IMR-90 (cell line): ENCODE results near the gene RAB2B. TPM values are rescaled to one million over a fixed set of nuclear protein-coding genes. Genes with fewer than 3 reads are reported as not detected.

ENCODE experiments used
- ATAC-seq: fragments of 200-7000 bp; cut with Tn5 transposase; 2 replicates; pipeline ENCODE4 v1.9.1; 2020; ENCODE audit warnings: low read depth, mild to moderate bottlenecking, moderate library complexity
- BruUV-seq: library from RNA; stranded (reverse); fragments of 400-500 nt; replicated peaks from 2 replicates; lab custom pipeline; 2021; lab: Mats Ljungman, UMichigan
- CTCF ChIA-PET: fragments of 300-600 bp; formaldehyde crosslinking; extraction: SDS; loops from one replicate; lab custom pipeline; 2021; ENCODE audit warnings: antibody characterized with exemption; lab: Yijun Ruan, JAX
- POLR2A ChIA-PET: fragments of 300-600 bp; sonication (Branson Sonifier 250); formaldehyde crosslinking; loops from one replicate; lab custom pipeline; 2022; ENCODE audit warnings: antibody characterized with exemption; ENCODE audit not compliant: unreplicated experiment; lab: Charles Lee
- DNase-seq: peaks from one replicate; pipeline ENCODE4 v3.0.0; 2013
- H2AFZ ChIP-seq: replicated peaks from 2 replicates; pipeline ENCODE3; 2013; ENCODE audit warnings: low read length, mild to moderate bottlenecking; ENCODE audit not compliant: poor library complexity
- H2AK5ac ChIP-seq: 2 replicates; pipeline ENCODE4 v1.6.1; 2013; ENCODE audit warnings: low read depth, low read length, inconsistent platforms
- H2AK9ac ChIP-seq: replicated peaks from 2 replicates; pipeline ENCODE3; 2013; ENCODE audit warnings: mild to moderate bottlenecking, low read depth, low read length, moderate library complexity; ENCODE audit not compliant: poor library complexity
- H2BK120ac ChIP-seq: 2 replicates; pipeline ENCODE4 v1.6.1; 2013; ENCODE audit warnings: low read depth, low read length, inconsistent platforms
- H2BK15ac ChIP-seq: 3 replicates; pipeline ENCODE4 v1.6.1; 2013; ENCODE audit warnings: low read depth, low read length, inconsistent platforms
- H2BK20ac ChIP-seq: 2 replicates; pipeline ENCODE4 v1.6.1; 2013; ENCODE audit warnings: low read depth, mild to moderate bottlenecking, inconsistent platforms, low read length, moderate library complexity
- H2BK5ac ChIP-seq: 2 replicates; pipeline ENCODE4 v1.6.1; 2013; ENCODE audit warnings: mild to moderate bottlenecking, low read depth, low read length, inconsistent platforms; ENCODE audit not compliant: poor library complexity, severe bottlenecking
- H3K14ac ChIP-seq: replicated peaks from 2 replicates; pipeline ENCODE4 v1.6.1; 2013; ENCODE audit warnings: low read depth, low read length, inconsistent platforms
- H3K18ac ChIP-seq: 2 replicates; pipeline ENCODE4 v1.6.1; 2013; ENCODE audit warnings: low read depth, low read length, control low read depth
- H3K23ac ChIP-seq: 2 replicates; pipeline ENCODE4 v1.6.1; 2013; ENCODE audit warnings: low read depth, low read length, inconsistent platforms
- H3K27ac ChIP-seq: 2 replicates; pipeline ENCODE4 v1.5.1; 2013; ENCODE audit warnings: mild to moderate bottlenecking, control low read depth, low read length; ENCODE audit not compliant: insufficient read depth
- H3K27me3 ChIP-seq: 2 replicates; pipeline ENCODE4 v1.6.1; 2013; ENCODE audit warnings: low read length; ENCODE audit not compliant: control insufficient read depth, insufficient read depth
- H3K36me3 ChIP-seq: 2 replicates; pipeline ENCODE4 v1.6.1; 2013; ENCODE audit warnings: low read length, mixed read lengths; ENCODE audit not compliant: control insufficient read depth, insufficient read depth
- H3K4ac ChIP-seq: 2 replicates; pipeline ENCODE4 v1.6.1; 2013; ENCODE audit warnings: low read depth, low read length, inconsistent platforms
- H3K4me1 ChIP-seq: 2 replicates; pipeline ENCODE4 v1.6.1; 2013; ENCODE audit warnings: low read length, mixed read lengths; ENCODE audit not compliant: control insufficient read depth, insufficient read depth
- H3K4me2 ChIP-seq: 2 replicates; pipeline ENCODE4 v1.6.1; 2013; ENCODE audit warnings: low read depth, mild to moderate bottlenecking, control low read depth, low read length, moderate library complexity
- H3K4me3 ChIP-seq: 2 replicates; pipeline ENCODE4 v1.5.1; 2013; ENCODE audit warnings: low read depth, mild to moderate bottlenecking, control low read depth, low read length, moderate library complexity; ENCODE audit not compliant: insufficient read depth
- H3K56ac ChIP-seq: 2 replicates; pipeline ENCODE4 v1.6.1; 2013; ENCODE audit warnings: low read length, inconsistent platforms; ENCODE audit not compliant: insufficient read depth; ENCODE audit errors: extremely low read depth
- H3K79me1 ChIP-seq, 2 experiments: 2 replicates each; pipeline ENCODE4 v1.6.1; 2013; ENCODE audit warnings: low read length in 2 of 2, inconsistent platforms in 1 of 2, low read depth in 1 of 2
- H3K9ac ChIP-seq: 2 replicates; pipeline ENCODE4 v1.6.1; 2013; ENCODE audit warnings: low read depth, low read length, control low read depth
- H3K9me1 ChIP-seq: 2 replicates; pipeline ENCODE4 v1.6.1; 2013; ENCODE audit warnings: low read length, inconsistent platforms; ENCODE audit not compliant: insufficient read depth
- H3K9me3 ChIP-seq: 2 replicates; pipeline ENCODE4 v1.6.1; 2013; ENCODE audit warnings: low read length; ENCODE audit not compliant: control insufficient read depth, insufficient read depth
- H4K20me1 ChIP-seq: 2 replicates; pipeline ENCODE4 v1.6.1; 2013; ENCODE audit warnings: low read length, inconsistent platforms; ENCODE audit not compliant: insufficient read depth
- H4K5ac ChIP-seq: 2 replicates; pipeline ENCODE4 v1.6.1; 2013; ENCODE audit warnings: mild to moderate bottlenecking, low read depth, low read length, control low read depth
- H4K8ac ChIP-seq, 2 experiments: 2 replicates each; pipeline ENCODE4 v1.6.1; 2013; ENCODE audit warnings: low read depth in 2 of 2, low read length in 2 of 2, control low read depth in 1 of 2, inconsistent platforms in 1 of 2
- H4K91ac ChIP-seq: 2 replicates; pipeline ENCODE4 v1.6.1; 2013; ENCODE audit warnings: low read depth, low read length, inconsistent platforms; ENCODE audit not compliant: insufficient read depth
- POLR2A ChIP-seq: IDR thresholded peaks from 2 replicates; pipeline ENCODE4 v1.6.1; 2012; ENCODE audit warnings: mild to moderate bottlenecking, low read depth, low read length
- SMC3 ChIP-seq: fragments of 150-350 bp; IDR thresholded peaks from 2 replicates; pipeline ENCODE4 v1.6.1; 2016; ENCODE audit warnings: low read depth, mild to moderate bottlenecking, antibody characterized with exemption, low read length, moderate library complexity
- WGBS, 2 experiments: methylation state at CpG; one replicate each; pipeline versions ENCODE4 v1.1.5 to v1.1.7; 2013; ENCODE audit warnings: missing lambda C conversion rate in 2 of 2; ENCODE audit not compliant: insufficient read length in 1 of 2; ENCODE audit errors: extremely low coverage in 2 of 2; 5-methylcytosine and 5-hydroxymethylcytosine counted together
- dilution Hi-C: fragments of 300-500 bp; cut with HindIII; formaldehyde crosslinking; loops from one replicate; pipeline ENCODE4 v1.14.3; 2018; ENCODE audit warnings: low sequenced_read_pairs; ENCODE audit not compliant: unreplicated experiment
- in situ Hi-C: fragments of 300-500 bp; cut with MboI; formaldehyde crosslinking; loops from 3 replicates; pipeline ENCODE4 v1.14.3; 2019; ENCODE audit warnings: low sequenced_read_pairs, inconsistent platforms, mixed read lengths
- intact Hi-C: fragments of 100-400 bp; cut with micrococcal nuclease; formaldehyde crosslinking; loops from 2 replicates; pipeline ENCODE4 v1.10.0; 2022
- microRNA-seq, 2 experiments: library from miRNA; stranded (forward) in 1 of 2; unstranded in 1 of 2; fragments of 10-50 nt in 1 of 2; fragments of <30 nt in 1 of 2; gene quantifications in 1 of 2; microRNA quantifications in 1 of 2; one replicate each; pipeline versions ENCODE3 to v1.1.0; 2013 to 2020; ENCODE audit not compliant: insufficient read depth in 1 of 2, insufficient read length in 1 of 2, unreplicated experiment in 1 of 2
- polyA plus RNA-seq, 3 experiments: library from polyadenylated mRNA; depleted of rRNA; stranded (reverse); fragments of >200 nt; gene quantifications; 2 replicates each; pipeline ENCODE4 v1.2.3, GENCODE V29; 2012; ENCODE audit warnings: low replicate concordance in 1 of 3
- small RNA-seq, 5 experiments: library from RNA; depleted of rRNA; stranded (forward); fragments of <200 nt; gene quantifications; one replicate each; pipeline ENCODE3, GENCODE V24; 2012
- total RNA-seq: library from RNA; depleted of rRNA; stranded (reverse); fragments of >200 nt; gene quantifications from 2 replicates; pipeline ENCODE4 v1.2.3, GENCODE V29; 2012; rRNA removed
- TF ChIP-seq, protein P1 (sequence below): conservative IDR thresholded peaks from 2 replicates; pipeline ENCODE4 v1.5.1; 2012; ENCODE audit warnings: mild to moderate bottlenecking, low read depth, low read length, improper control_type of control experiment

The RAB2B gene
- total and polyA plus RNA-seq, 2 of the 4 experiments (the other 2 are of a cell fraction): 17.1 to 26.2 TPM

DNA sequence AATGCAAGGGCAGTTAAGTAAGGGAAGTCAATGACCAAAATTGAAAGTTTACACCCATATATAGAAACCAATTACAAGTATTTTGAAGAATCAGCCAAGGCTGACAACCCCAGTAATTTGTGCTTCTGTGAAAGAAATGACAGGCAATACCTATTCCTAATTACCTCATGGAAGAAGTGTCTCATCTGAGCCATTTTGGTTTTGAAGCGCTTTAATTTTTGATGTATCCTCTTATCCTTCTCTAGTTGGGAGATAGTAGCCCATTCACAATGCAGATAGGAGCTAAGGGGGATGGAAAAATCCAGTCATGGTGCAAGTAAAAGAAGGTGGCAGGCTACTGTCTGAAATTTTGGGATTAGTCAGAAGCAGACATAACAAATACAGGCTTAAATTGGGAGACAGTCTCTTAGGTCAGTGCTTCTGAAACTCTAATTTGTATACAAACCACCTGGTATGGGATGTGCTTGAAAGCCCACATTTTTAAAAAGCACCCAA is 62.6 kb downstream of the RAB2B start:
- Histone ChIP-seq H3K56ac (no peak overlapping the region), H2AK9ac (no peak overlapping the region), H2BK5ac (no peak overlapping the region), H3K4ac (no peak overlapping the region), H2AK5ac (no peak overlapping the region), H2AFZ (no peak overlapping the region), H3K18ac (no peak overlapping the region), H3K4me3 (no peak overlapping the region), H2BK120ac (no peak overlapping the region), H4K8ac (no peak overlapping the region), H3K79me1 (peaks cover 0 to 8% of the 10 kb centered on the region in 2 experiments; a peak in 1 of 4 replicates), H4K91ac (no peak overlapping the region), H3K9me3 (no peaks in the 10 kb centered on the region), H3K27me3 (no peaks in the 10 kb centered on the region), H3K36me3 (peaks cover 49% of the 10 kb centered on the region), H4K5ac (no peak overlapping the region), H3K27ac (no peak overlapping the region), H3K4me2 (no peak overlapping the region), H3K9me1 (no peaks in the 10 kb centered on the region), H2BK15ac (no peak overlapping the region), H3K4me1 (no peaks in the 10 kb centered on the region), H4K20me1 (no peaks in the 10 kb centered on the region), H3K14ac (no peak overlapping the region), H2BK20ac (no peak overlapping the region), H3K23ac (no peak overlapping the region), H3K9ac (no peak overlapping the region)
- ATAC-seq: no peak
- in situ Hi-C loops: loop anchor here (25.0 kb wide), 1 partner anchor 1052 kb away; no protein-coding TSS in a partner anchor
- intact Hi-C loops: no loop called here
- TF ChIP-seq POLR2A: no peak
- TF ChIP-seq SMC3: no peak
- TF ChIP-seq, protein P1, sequence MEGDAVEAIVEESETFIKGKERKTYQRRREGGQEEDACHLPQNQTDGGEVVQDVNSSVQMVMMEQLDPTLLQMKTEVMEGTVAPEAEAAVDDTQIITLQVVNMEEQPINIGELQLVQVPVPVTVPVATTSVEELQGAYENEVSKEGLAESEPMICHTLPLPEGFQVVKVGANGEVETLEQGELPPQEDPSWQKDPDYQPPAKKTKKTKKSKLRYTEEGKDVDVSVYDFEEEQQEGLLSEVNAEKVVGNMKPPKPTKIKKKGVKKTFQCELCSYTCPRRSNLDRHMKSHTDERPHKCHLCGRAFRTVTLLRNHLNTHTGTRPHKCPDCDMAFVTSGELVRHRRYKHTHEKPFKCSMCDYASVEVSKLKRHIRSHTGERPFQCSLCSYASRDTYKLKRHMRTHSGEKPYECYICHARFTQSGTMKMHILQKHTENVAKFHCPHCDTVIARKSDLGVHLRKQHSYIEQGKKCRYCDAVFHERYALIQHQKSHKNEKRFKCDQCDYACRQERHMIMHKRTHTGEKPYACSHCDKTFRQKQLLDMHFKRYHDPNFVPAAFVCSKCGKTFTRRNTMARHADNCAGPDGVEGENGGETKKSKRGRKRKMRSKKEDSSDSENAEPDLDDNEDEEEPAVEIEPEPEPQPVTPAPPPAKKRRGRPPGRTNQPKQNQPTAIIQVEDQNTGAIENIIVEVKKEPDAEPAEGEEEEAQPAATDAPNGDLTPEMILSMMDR: no peak
- POLR2A ChIA-PET: no interaction called here
- no peak for DNase-seq
- no TSS peak for BruUV-seq
- dilution Hi-C loops: no loop called here
- CTCF ChIA-PET: no interaction called here
- WGBS, 2 experiments: no CpG with 5 or more reads among the region's 1 CpG

Small RNAs within 50 kb of the gene (microRNA-seq; reads per million reads assigned to microRNA genes)
- gene RN7SL650P (ENCODE audit: insufficient read depth, insufficient read length): not detected

Small RNAs within 50 kb of the gene (small RNA-seq; reads per million reads assigned to genes)
- gene RN7SL650P: 0 reads per million in 5 experiments

Other genes starting within 250 kb of the RAB2B start
- gene HNRNPC, start 207.5 kb downstream of the RAB2B start, total RNA-seq: 308 and 548 TPM in 2 replicates
- gene HNRNPC, start 207.5 kb downstream of the RAB2B start, polyA plus RNA-seq (2012; rRNA removed): 366 and 615 TPM in 2 replicates
- gene RPGRIP1, start 196.9 kb downstream of the RAB2B start, total RNA-seq: not detected in 2 replicates
- not detected in 2 replicates for gene RPGRIP1, start 196.9 kb downstream of the RAB2B start, polyA plus RNA-seq (2012; rRNA removed)
- gene SUPT16H, start 92.9 kb downstream of the RAB2B start, total RNA-seq: 103 and 134 TPM in 2 replicates
- gene SUPT16H, start 92.9 kb downstream of the RAB2B start, polyA plus RNA-seq (2012; rRNA removed): 38.5 and 50.6 TPM in 2 replicates
- 55.0 and 58.9 TPM in 2 replicates for gene CHD8, start 20.8 kb downstream of the RAB2B start, total RNA-seq
- gene CHD8, start 20.8 kb downstream of the RAB2B start, polyA plus RNA-seq (2012; rRNA removed): 32.1 and 32.4 TPM in 2 replicates
- gene TOX4, start 236 bp upstream of the RAB2B start, total RNA-seq: 26.7 and 31.7 TPM in 2 replicates
- 56.6 and 71.8 TPM in 2 replicates for gene TOX4, start 236 bp upstream of the RAB2B start, polyA plus RNA-seq (2012; rRNA removed)
- gene METTL3, start 34.4 kb upstream of the RAB2B start, total RNA-seq: 68.9 and 109 TPM in 2 replicates
- 77.5 and 90.6 TPM in 2 replicates for gene METTL3, start 34.4 kb upstream of the RAB2B start, polyA plus RNA-seq (2012; rRNA removed)
- 2.8 and 2.9 TPM in 2 replicates for gene SALL2, start 49.4 kb upstream of the RAB2B start, total RNA-seq
- gene SALL2, start 49.4 kb upstream of the RAB2B start, polyA plus RNA-seq (2012; rRNA removed): 10.1 and 12.6 TPM in 2 replicates
- gene OR10G3, start 103.1 kb upstream of the RAB2B start, total RNA-seq: not detected in 2 replicates
- not detected in 2 replicates for gene OR10G3, start 103.1 kb upstream of the RAB2B start, polyA plus RNA-seq (2012; rRNA removed)
- not detected in 2 replicates for gene OR10G2, start 158.0 kb upstream of the RAB2B start, total RNA-seq
- gene OR10G2, start 158.0 kb upstream of the RAB2B start, polyA plus RNA-seq (2012; rRNA removed): not detected in 2 replicates
- not detected in 2 replicates for gene OR4E2, start 176.9 kb upstream of the RAB2B start, total RNA-seq
- gene OR4E2, start 176.9 kb upstream of the RAB2B start, polyA plus RNA-seq (2012; rRNA removed): not detected in 2 replicates
- not detected in 2 replicates for gene OR4E1, start 196.9 kb upstream of the RAB2B start, total RNA-seq
- not detected in 2 replicates for gene OR4E1, start 196.9 kb upstream of the RAB2B start, polyA plus RNA-seq (2012; rRNA removed)